Measurements from ENCODE around the gene JARID2.

- TF ChIP-seq CTCF (conservative IDR thresholded peaks at IDR 0.05; ENCODE audit: low read length) (no peak), EZH2phosphoT487 (IDR thresholded peaks at IDR 0.05; ENCODE audit: borderline replicate concordance, low read depth, low read length) (no peak)
Observed at GRCh38 chr6:15547400-15547799, 301.5 kb downstream of the JARID2 start.
